ENCODE measurements around the gene CEP126. TPM values are rescaled to one million over a fixed set of nuclear protein-coding genes. Genes with fewer than 3 reads are reported as not detected.
"Not testable (repeated sequence)": the region's sequence is repeated elsewhere in the genome, so short reads cannot be mapped to it uniquely, and the experiment has no call there.

The CEP126 gene
- total RNA-seq, 2 donors from 2014 or later = 3.3 to 3.8 TPM

DNA sequence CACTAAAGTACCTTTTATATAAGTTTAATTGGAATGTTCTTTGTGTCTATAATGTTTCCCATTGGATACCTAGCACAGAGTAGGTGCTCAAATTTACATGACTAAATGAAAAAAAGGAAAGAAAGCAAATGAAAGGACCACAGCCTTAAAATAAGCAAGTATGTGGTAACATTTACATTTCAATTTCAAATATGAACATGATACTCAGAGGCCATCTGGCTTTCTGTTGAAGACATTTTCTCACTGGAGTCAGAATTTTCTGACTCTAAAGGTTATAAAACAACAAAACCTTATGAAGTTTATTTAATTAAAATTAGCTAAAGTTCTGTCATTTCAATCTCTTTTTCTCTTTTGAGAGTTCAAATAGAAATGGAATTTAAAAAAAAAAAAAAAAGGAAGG, 2.4 kb downstream of the CEP126 start:
- DNase-seq (no peak), ATAC-seq (no peak)
- intact Hi-C loops (cut with DNase I) = no loop called here

GRCh38 chr11:101920992-101921391, 6.2 kb downstream of the CEP126 start:
- intact Hi-C loops (cut with DNase I) = no loop called here
- DNase-seq (no peak), ATAC-seq (no peak)

DNA sequence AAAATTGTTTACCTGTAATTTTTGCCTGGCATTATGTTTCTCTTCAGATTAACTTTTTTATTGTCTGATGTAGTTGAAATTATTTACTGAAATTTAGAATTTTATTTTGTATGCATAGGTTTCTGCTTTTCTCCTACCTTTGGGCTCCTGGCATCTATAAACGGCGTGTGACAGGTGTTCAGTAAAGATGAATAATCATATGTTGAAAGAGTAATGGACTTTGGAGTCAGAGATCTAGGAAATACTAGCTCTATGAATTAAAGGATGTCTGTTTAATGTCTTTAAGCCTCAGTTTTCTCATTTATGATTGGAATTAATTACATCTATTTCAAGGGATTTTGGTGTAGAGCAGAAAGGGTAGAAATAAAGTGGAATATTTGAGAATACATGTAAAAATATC, 8.7 kb downstream of the CEP126 start:
- intact Hi-C loops (cut with DNase I) = no loop called here
- DNase-seq (no peak), ATAC-seq (no peak)

GRCh38 chr11:101929294-101929915, 14.6 kb downstream of the CEP126 start:
- intact Hi-C loops (cut with DNase I) = no loop called here
- DNase-seq = no peak
- no peak for ATAC-seq

DNA sequence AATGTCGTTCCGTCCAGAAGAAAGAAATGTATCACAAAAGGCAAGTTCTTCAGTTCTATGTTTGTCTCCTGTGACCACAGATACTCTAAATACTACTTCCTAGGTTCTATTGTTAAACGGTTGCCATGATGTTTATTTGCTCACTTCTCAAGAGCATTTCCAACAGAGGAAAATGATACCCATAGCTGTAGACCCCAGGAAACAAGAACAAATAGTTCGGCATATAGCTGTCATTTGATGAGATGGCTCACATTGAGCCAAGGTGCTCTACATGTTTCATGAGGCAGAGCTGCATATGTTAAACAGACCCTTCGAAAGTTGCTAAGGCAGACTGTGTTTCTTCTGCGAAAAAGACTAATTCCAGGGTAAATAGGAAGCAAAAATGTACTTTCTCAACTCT, 16.9 kb downstream of the CEP126 start:
- DNase-seq = no peak
- intact Hi-C loops (cut with DNase I) = no loop called here

GRCh38 chr11:101940901-101941520, 26.2 kb downstream of the CEP126 start:
- intact Hi-C loops (cut with DNase I) = no loop called here
- no peak for ATAC-seq
- no peak for DNase-seq

More for the DNA sequence above, 16.9 kb downstream of the CEP126 start:
- no peak for ATAC-seq

GRCh38 chr11:101944923-101945322, 30.1 kb downstream of the CEP126 start:
- DNase-seq = no peak
- ATAC-seq = no peak
- intact Hi-C loops (cut with DNase I) = no loop called here

GRCh38 chr11:101945448-101945847, 30.6 kb downstream of the CEP126 start:
- DNase-seq (no peak), ATAC-seq (no peak)
- intact Hi-C loops (cut with DNase I) = no loop called here

DNA sequence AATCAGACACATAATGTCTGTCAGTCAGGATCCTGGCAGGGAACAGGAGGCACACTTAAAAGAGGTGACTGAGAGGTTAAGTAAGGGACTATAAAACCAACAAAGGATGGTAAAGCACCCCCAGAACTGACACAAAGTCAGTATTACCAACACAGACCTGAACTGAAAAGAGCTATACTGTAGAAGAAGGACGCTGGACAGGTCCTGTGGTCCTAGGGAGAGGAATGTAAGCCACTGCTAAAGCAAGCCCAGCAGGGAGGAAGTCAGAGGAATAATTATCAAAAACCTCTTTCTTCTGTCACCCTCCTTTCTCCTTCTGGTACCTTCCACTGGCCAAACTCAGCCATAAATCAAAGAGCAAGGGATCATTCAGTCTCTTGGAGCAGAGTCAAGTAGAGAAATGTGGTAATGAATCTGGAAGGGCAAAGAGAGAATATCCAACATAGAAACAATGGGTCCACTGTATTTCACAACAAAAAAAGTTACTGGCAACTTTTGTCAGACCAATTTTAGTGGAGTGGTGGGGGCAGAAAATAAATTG, 34.9 kb downstream of the CEP126 start:
- intact Hi-C loops (cut with DNase I) = no loop called here
- DNase-seq (no peak), ATAC-seq (no peak)

GRCh38 chr11:101955278-101955677, 40.5 kb downstream of the CEP126 start:
- intact Hi-C loops (cut with DNase I) = no loop called here
- DNase-seq (no peak), ATAC-seq (no peak)

GRCh38 chr11:101955701-101956100, 40.9 kb downstream of the CEP126 start:
- no peak for ATAC-seq
- DNase-seq = no peak
- intact Hi-C loops (cut with DNase I) = no loop called here

GRCh38 chr11:101960231-101960630, 45.4 kb downstream of the CEP126 start:
- intact Hi-C loops (cut with DNase I) = no loop called here
- DNase-seq = no peak
- no peak for ATAC-seq

- intact Hi-C loops (cut with DNase I); ATAC-seq; DNase-seq: not testable (repeated sequence)
Measured at GRCh38 chr11:101964200-101964599, 49.4 kb downstream of the CEP126 start.

GRCh38 chr11:101974255-101974654, 59.4 kb downstream of the CEP126 start:
- ATAC-seq = no peak
- intact Hi-C loops (cut with DNase I) = no loop called here

GRCh38 chr11:101974771-101975170, 60.0 kb downstream of the CEP126 start:
- no peak for DNase-seq
- intact Hi-C loops (cut with DNase I) = no loop called here
- no peak for ATAC-seq

More at GRCh38 chr11:101974255-101974654, 59.4 kb downstream of the CEP126 start:
- DNase-seq = no peak

DNA sequence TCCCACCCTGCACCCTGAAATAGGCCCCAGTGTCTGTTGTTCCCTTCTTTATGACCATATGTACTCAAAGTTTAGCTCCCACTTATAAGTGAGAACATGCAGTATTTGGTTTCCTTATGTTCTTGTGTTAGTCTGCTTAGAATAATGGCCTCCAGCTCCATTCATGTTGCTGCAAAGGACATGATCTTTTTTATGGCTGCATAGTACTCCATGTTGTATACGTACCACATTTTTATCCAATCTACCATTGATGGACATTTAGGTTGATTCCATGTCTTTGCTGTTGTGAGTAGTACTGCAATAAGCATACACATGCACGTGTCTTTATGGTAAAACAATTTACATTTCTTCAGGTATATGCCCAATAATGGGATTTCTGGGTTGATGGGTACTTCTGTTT, 60.9 kb downstream of the CEP126 start:
- DNase-seq = no peak
- intact Hi-C loops (cut with DNase I) = no loop called here
- ATAC-seq = no peak

DNA sequence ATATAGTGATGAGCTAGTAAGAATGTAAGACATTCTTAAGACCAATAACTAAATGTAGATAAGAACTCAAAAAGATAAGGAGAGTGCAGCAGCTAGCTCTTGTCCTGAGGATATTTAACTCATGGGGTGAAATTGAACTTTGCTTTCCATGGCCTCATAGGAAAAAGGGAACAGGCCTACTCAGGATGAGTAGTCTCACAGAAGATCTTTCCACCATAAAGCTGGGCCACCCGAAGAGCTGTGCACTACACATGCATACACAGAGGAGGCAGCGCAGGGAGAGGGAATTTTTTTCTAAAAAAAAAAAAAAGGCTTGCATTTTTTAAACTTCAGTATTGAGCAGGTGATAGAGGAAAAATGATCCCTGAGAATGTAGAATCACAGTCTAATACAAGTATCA, 72.6 kb downstream of the CEP126 start:
- no peak for ATAC-seq
- no peak for DNase-seq
- intact Hi-C loops (cut with DNase I) = no loop called here

- intact Hi-C loops (cut with DNase I) = no loop called here
- DNase-seq = no peak
- ATAC-seq = no peak
Measured at GRCh38 chr11:101993172-101993571, 78.4 kb downstream of the CEP126 start.

GRCh38 chr11:101994052-101994469, 79.3 kb downstream of the CEP126 start:
- DNase-seq; intact Hi-C loops (cut with DNase I); ATAC-seq: not testable (repeated sequence)

GRCh38 chr11:101996111-101996510, 81.3 kb downstream of the CEP126 start:
- DNase-seq (no peak), ATAC-seq (no peak)
- intact Hi-C loops (cut with DNase I) = no loop called here
